Measurements from ENCODE around the gene RIPK4. TPM values are rescaled to one million over a fixed set of nuclear protein-coding genes. Genes with fewer than 3 reads are reported as not detected.

Gene RIPK4
- total RNA-seq, 4 donors from 2014 or later: 0.91 to 1.7 (median 1.1) TPM

GRCh38 chr21:41758550-41758949 is 8.3 kb downstream of the RIPK4 start:
- WGBS: 67% methylated on average over 5 of the region's 5 CpGs
- no peak for DNase-seq (ENCODE audit: extremely low spot score)
- intact Hi-C loops (cut with DNase I): no loop called here
- Histone ChIP-seq H3K4me3 (no peak overlapping the region), H3K4me1 (peaks cover 9 to 25% (median 18%) of the 10 kb centered on the region in 4 donors), H3K27ac (replicated peaks in 1 of 4) (no peak overlapping the region), H3K36me3 (no peaks in the 10 kb centered on the region), H3K9me3 (no peaks in the 10 kb centered on the region), H3K27me3 (peaks cover 0 to 65% (median 22%) of the 10 kb centered on the region in 4 donors)
- TF ChIP-seq POLR2A (IDR thresholded peaks at IDR 0.05; ENCODE audit: low read depth): no peak
- TF ChIP-seq, protein P1, sequence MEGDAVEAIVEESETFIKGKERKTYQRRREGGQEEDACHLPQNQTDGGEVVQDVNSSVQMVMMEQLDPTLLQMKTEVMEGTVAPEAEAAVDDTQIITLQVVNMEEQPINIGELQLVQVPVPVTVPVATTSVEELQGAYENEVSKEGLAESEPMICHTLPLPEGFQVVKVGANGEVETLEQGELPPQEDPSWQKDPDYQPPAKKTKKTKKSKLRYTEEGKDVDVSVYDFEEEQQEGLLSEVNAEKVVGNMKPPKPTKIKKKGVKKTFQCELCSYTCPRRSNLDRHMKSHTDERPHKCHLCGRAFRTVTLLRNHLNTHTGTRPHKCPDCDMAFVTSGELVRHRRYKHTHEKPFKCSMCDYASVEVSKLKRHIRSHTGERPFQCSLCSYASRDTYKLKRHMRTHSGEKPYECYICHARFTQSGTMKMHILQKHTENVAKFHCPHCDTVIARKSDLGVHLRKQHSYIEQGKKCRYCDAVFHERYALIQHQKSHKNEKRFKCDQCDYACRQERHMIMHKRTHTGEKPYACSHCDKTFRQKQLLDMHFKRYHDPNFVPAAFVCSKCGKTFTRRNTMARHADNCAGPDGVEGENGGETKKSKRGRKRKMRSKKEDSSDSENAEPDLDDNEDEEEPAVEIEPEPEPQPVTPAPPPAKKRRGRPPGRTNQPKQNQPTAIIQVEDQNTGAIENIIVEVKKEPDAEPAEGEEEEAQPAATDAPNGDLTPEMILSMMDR (IDR thresholded peaks at IDR 0.05): no peak
- no peak for TF ChIP-seq EP300 (IDR thresholded peaks at IDR 0.05)
- no peak for TF ChIP-seq POLR2AphosphoS5 (IDR thresholded peaks at IDR 0.05)

- Histone ChIP-seq H3K4me3 (no peak overlapping the region), H3K4me1 (peaks cover 0 to 8% (median 4%) of the 10 kb centered on the region in 4 donors), H3K27me3 (peaks cover 0 to 49% (median 7%) of the 10 kb centered on the region in 4 donors), H3K9me3 (no peaks in the 10 kb centered on the region), H3K27ac (replicated peaks in 1 of 4) (no peak overlapping the region), H3K36me3 (no peaks in the 10 kb centered on the region)
- TF ChIP-seq EP300 (IDR thresholded peaks at IDR 0.05) (no peak), POLR2AphosphoS5 (IDR thresholded peaks at IDR 0.05) (no peak), POLR2A (IDR thresholded peaks at IDR 0.05; ENCODE audit: low read depth) (no peak)
- TF ChIP-seq, protein P1 (IDR thresholded peaks at IDR 0.05): no peak
- no peak for DNase-seq (ENCODE audit: extremely low spot score)
- intact Hi-C loops (cut with DNase I): no loop called here
- WGBS: 96% methylated on average over 29 of the region's 33 CpGs
These were observed 10.7 kb downstream of the RIPK4 start for GRCh38 chr21:41755934-41756773.

- Histone ChIP-seq H3K9me3 (no peaks in the 10 kb centered on the region), H3K27ac (replicated peaks in 1 of 4) (no peak overlapping the region), H3K4me3 (no peak overlapping the region), H3K36me3 (no peaks in the 10 kb centered on the region), H3K27me3 (peaks cover 0 to 49% (median 0%) of the 10 kb centered on the region in 4 donors), H3K4me1 (peaks cover 0 to under 1% (median 0%) of the 10 kb centered on the region in 4 donors)
- DNase-seq (ENCODE audit: extremely low spot score): no peak
- intact Hi-C loops (cut with DNase I): no loop called here
- 92% methylated on average over 21 of the region's 23 CpGs for WGBS
- TF ChIP-seq, protein P1 (IDR thresholded peaks at IDR 0.05): no peak
- TF ChIP-seq POLR2A (IDR thresholded peaks at IDR 0.05; ENCODE audit: low read depth) (no peak), EP300 (IDR thresholded peaks at IDR 0.05) (no peak), POLR2AphosphoS5 (IDR thresholded peaks at IDR 0.05) (no peak)
These were observed 11.5 kb downstream of the RIPK4 start for GRCh38 chr21:41755258-41755933.

DNA sequence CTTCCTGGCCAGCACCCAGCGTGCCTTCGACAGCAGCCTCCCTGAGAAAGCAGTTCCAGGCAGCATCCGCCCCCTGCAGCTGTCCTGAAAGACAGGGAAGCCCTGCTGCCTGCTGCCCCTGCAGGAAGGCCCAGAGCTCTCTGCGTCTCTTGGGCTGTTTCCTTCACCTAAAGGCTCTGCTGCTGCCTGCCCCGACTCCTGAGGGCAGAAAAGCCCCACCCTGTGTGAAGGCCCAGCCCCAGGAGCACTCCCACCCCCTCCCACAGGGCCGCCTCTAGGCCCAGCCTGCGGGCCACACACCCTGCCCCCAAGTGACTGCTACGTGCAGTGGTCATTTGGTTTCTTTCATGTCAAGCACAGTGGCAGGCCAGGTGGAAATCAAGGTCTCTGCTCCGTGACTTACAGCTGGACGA is 12.4 kb downstream of the RIPK4 start:
- TF ChIP-seq EP300 (IDR thresholded peaks at IDR 0.05) (no peak), POLR2AphosphoS5 (IDR thresholded peaks at IDR 0.05) (no peak), POLR2A (IDR thresholded peaks at IDR 0.05; ENCODE audit: low read depth) (no peak)
- TF ChIP-seq, protein P1 (IDR thresholded peaks at IDR 0.05): no peak
- Histone ChIP-seq H3K27me3 (peaks cover 0 to 46% (median 0%) of the 10 kb centered on the region in 4 donors), H3K4me1 (no peaks in the 10 kb centered on the region), H3K36me3 (no peaks in the 10 kb centered on the region), H3K4me3 (no peak overlapping the region), H3K9me3 (no peaks in the 10 kb centered on the region), H3K27ac (replicated peaks in 1 of 4) (no peak overlapping the region)
- 80% methylated on average over 6 of the region's 10 CpGs for WGBS
- no peak for DNase-seq (ENCODE audit: extremely low spot score)
- intact Hi-C loops (cut with DNase I): no loop called here

All from esophagus muscularis mucosa (tissue), 4 donors.